Left renal cortex interstitium (tissue), 4 donors: ENCODE results near the gene MAVS. TPM values are rescaled to one million over a fixed set of nuclear protein-coding genes. Genes with fewer than 3 reads are reported as not detected.
A peak's percentile ranks its signal among the peaks of the same experiment; 100 is the strongest.

Experiments
- DNase-seq, 4 donors: peaks; one replicate each; pipeline ENCODE4 v3.0.0-alpha.2; 2013; ENCODE audit warnings: low read depth in 4 of 4, low spot score in 2 of 4, missing footprints in 1 of 4
- polyA plus RNA-seq, 4 donors: library from polyadenylated mRNA; unstranded; fragments of 120-200 nt; gene quantifications; one replicate each; pipeline ENCODE4 v1.2.1, GENCODE V29; 2013; ENCODE audit not compliant: insufficient read length in 4 of 4

MAVS gene
- 10 to 100 TPM; 22.6 to 34.7 (median 29.1) TPM for polyA plus RNA-seq

GRCh38 chr20:3846740-3847428, at the start of gene MAVS:
Gene MAVS, plus strand, starts transcription at chr20:3846834. Its CDS starts 7,791 bp downstream, at chr20:3854625.
- DNase-seq: peak in 3 of 4 donors; percentile 58 to 77 (median 75)

GRCh38 chr20:3797226-3797545, 49.4 kb upstream of the MAVS start:
- DNase-seq: no peak

GRCh38 chr20:3797592-3798372, 48.9 kb upstream of the MAVS start:
- DNase-seq: no peak

GRCh38 chr20:3798373-3798768, 48.3 kb upstream of the MAVS start:
- DNase-seq: no peak

GRCh38 chr20:3798908-3799248, 47.8 kb upstream of the MAVS start:
- DNase-seq: no peak

GRCh38 chr20:3800256-3800877, 46.3 kb upstream of the MAVS start:
- DNase-seq: no peak

- DNase-seq: no peak
Observed at GRCh38 chr20:3800878-3801260, 45.8 kb upstream of the MAVS start.

GRCh38 chr20:3801299-3801698, 45.3 kb upstream of the MAVS start:
- no peak for DNase-seq

GRCh38 chr20:3801846-3802245, 44.8 kb upstream of the MAVS start:
- no peak for DNase-seq

- no peak for DNase-seq
Observed at GRCh38 chr20:3802524-3803239, 44.0 kb upstream of the MAVS start.

GRCh38 chr20:3803289-3803688, 43.3 kb upstream of the MAVS start:
- DNase-seq: no peak

- no peak for DNase-seq
Observed at GRCh38 chr20:3803854-3804253, 42.8 kb upstream of the MAVS start.

GRCh38 chr20:3804254-3804751, 42.3 kb upstream of the MAVS start:
- DNase-seq: no peak

GRCh38 chr20:3804781-3805180, 41.9 kb upstream of the MAVS start:
- DNase-seq: no peak

- DNase-seq: no peak
Observed at GRCh38 chr20:3808544-3808943, 38.1 kb upstream of the MAVS start.

GRCh38 chr20:3811467-3812258, 35.0 kb upstream of the MAVS start:
- peak in 3 of 4 donors; percentile 78 to 84 (median 83) for DNase-seq

- DNase-seq: no peak
Observed at GRCh38 chr20:3812259-3812681, 34.4 kb upstream of the MAVS start.

GRCh38 chr20:3812975-3813847, 33.4 kb upstream of the MAVS start:
- DNase-seq: no peak
